A549 (cell line): ENCODE results near the gene DCPS. TPM values are rescaled to one million over a fixed set of nuclear protein-coding genes. Genes with fewer than 3 reads are reported as not detected.

Experiments
- ATAC-seq, 2 experiments: fragments of 200-7000 bp in 1 of 2; fragments of >200 bp in 1 of 2; cut with Nextera tagmentation in 1 of 2; cut with Tn5 transposase in 1 of 2; 3 replicates each; pipeline versions ENCODE4 v1.8.0 to v1.9.1; 2018 to 2020; ENCODE audit warnings: mild to moderate bottlenecking in 1 of 2, moderate library complexity in 1 of 2
- CTCF ChIA-PET: fragments of 300-600 bp; sonication (Branson Sonifier 250); formaldehyde crosslinking; extraction: SDS; loops from one replicate; lab custom pipeline; 2021; ENCODE audit warnings: antibody characterized with exemption, inconsistent platforms; lab: Yijun Ruan, JAX
- POLR2A ChIA-PET: fragments of 350-600 bp; formaldehyde crosslinking; extraction: SDS; loops from one replicate; lab custom pipeline; 2021; ENCODE audit warnings: antibody characterized with exemption, inconsistent platforms; lab: Yijun Ruan, JAX
- DNase-seq, 2 experiments: peaks; one replicate each; pipeline versions ENCODE4 v3.0.0 to v3.0.0-alpha.2; 2011 to 2016; ENCODE audit warnings: low read depth in 1 of 2, low spot score in 1 of 2
- FAIRE-seq: peaks from 2 replicates; lab custom pipeline; 2011; peaks lifted over from hg19 to GRCh38; lab: Jason Lieb, UNC
- H3K27ac ChIP-seq, 2 experiments: fragments of >200 bp; sonication (Bioruptor Twin); formaldehyde crosslinking; 3 replicates each; pipeline ENCODE4 v1.5.1; 2016 to 2017
- H3K4me1 ChIP-seq: fragments of >200 bp; sonication (Bioruptor Twin); formaldehyde crosslinking; 3 replicates; pipeline ENCODE4 v1.6.1; 2016
- H3K4me2 ChIP-seq: fragments of >200 bp; sonication (Bioruptor Twin); formaldehyde crosslinking; 3 replicates; pipeline ENCODE4 v1.6.1; 2016
- H3K4me3 ChIP-seq: fragments of >200 bp; sonication (Bioruptor Twin); formaldehyde crosslinking; 3 replicates; pipeline ENCODE4 v1.5.1; 2016
- H3K9me3 ChIP-seq: fragments of >200 bp; sonication (Bioruptor Twin); formaldehyde crosslinking; 3 replicates; pipeline ENCODE4 v1.6.1; 2016
- CBX2 ChIP-seq: fragments of 200-600 bp; sonication (generic); IDR thresholded peaks from 2 replicates; pipeline ENCODE4 v1.6.1; 2016; ENCODE audit warnings: low read depth, mild to moderate bottlenecking, borderline replicate concordance
- CEBPB ChIP-seq, 2 experiments: fragments of >200 bp in 1 of 2; sonication (Bioruptor Twin) in 1 of 2; formaldehyde crosslinking in 1 of 2; IDR thresholded peaks; 2 replicates each; pipeline ENCODE4 v1.6.1; 2012 to 2016
- CTCF ChIP-seq: fragments of >200 bp; sonication (Bioruptor Twin); formaldehyde crosslinking; IDR thresholded peaks from 3 replicates; pipeline ENCODE4 v1.5.1; 2016
- EHF ChIP-seq: fragments of 250-450 bp; sonication (Bioruptor Pico); IDR thresholded peaks from 2 replicates; pipeline ENCODE4 v1.5.0; 2020; ENCODE audit warnings: mild to moderate bottlenecking
- ELK1 ChIP-seq: fragments of 150-350 bp; IDR thresholded peaks from 2 replicates; pipeline ENCODE4 v1.6.1; 2014; ENCODE audit warnings: low read depth, mild to moderate bottlenecking, low read length
- EP300 ChIP-seq, 2 experiments: fragments of >200 bp; sonication (Bioruptor Twin); formaldehyde crosslinking; IDR thresholded peaks; 2 replicates in 1 of 2; 3 replicates in 1 of 2; pipeline ENCODE4 v1.6.1; 2016 to 2017
- HOXA7 ChIP-seq: fragments of 250-450 bp; sonication (Bioruptor Pico); IDR thresholded peaks from 2 replicates; pipeline ENCODE4 v1.5.0; 2020; ENCODE audit warnings: mild to moderate bottlenecking, moderate library complexity
- HOXB5 ChIP-seq: fragments of 250-450 bp; sonication (Bioruptor Pico); IDR thresholded peaks from 2 replicates; pipeline ENCODE4 v1.5.0; 2020; ENCODE audit warnings: mild to moderate bottlenecking, moderate library complexity
- JUN ChIP-seq, 2 experiments: fragments of >200 bp; sonication (Bioruptor Twin); formaldehyde crosslinking; IDR thresholded peaks; 2 replicates in 1 of 2; 3 replicates in 1 of 2; pipeline ENCODE4 v1.6.1; 2016 to 2017
- JUNB ChIP-seq: fragments of >200 bp; sonication (Bioruptor Twin); formaldehyde crosslinking; IDR thresholded peaks from 2 replicates; pipeline ENCODE4 v1.6.1; 2016
- KDM1A ChIP-seq: fragments of 200-600 bp; sonication (generic); IDR thresholded peaks from 2 replicates; pipeline ENCODE4 v1.6.1; 2016; ENCODE audit warnings: low read depth, mild to moderate bottlenecking
- MAFK ChIP-seq: fragments of 450-650 bp; IDR thresholded peaks from 2 replicates; pipeline ENCODE4 v1.6.1; 2014; ENCODE audit not compliant: partially characterized antibody
- MAX ChIP-seq: IDR thresholded peaks from 2 replicates; pipeline ENCODE4 v1.6.1; 2012
- MAZ ChIP-seq: fragments of 150-350 bp; IDR thresholded peaks from 2 replicates; pipeline ENCODE4 v1.6.1; 2014; ENCODE audit warnings: antibody characterized with exemption, low read depth, low read length, borderline replicate concordance
- MYC ChIP-seq: IDR thresholded peaks from 2 replicates; pipeline ENCODE4 v1.6.1; 2012; ENCODE audit warnings: mild to moderate bottlenecking, inconsistent platforms, low read length, improper control_type of control experiment, borderline replicate concordance
- POLR2AphosphoS2 ChIP-seq: conservative IDR thresholded peaks from 2 replicates; pipeline ENCODE4 v1.6.1; 2012; ENCODE audit warnings: low read length, improper control_type of control experiment, inconsistent platforms
- WGBS: methylation state at CpG from one replicate; pipeline ENCODE4 v1.1.6; 2017; ENCODE audit errors: missing lambda C conversion rate; 5-methylcytosine and 5-hydroxymethylcytosine counted together
- polyA plus RNA-seq, 4 experiments: library from polyadenylated mRNA; depleted of rRNA in 3 of 4; stranded (reverse); fragments of >200 nt; fragmentation: RNase III in 1 of 4; extraction: RNeasy Plus Mini Kit Qiagen cat#74134 plus additional on column Dnase treatment in 1 of 4; gene quantifications; 2 replicates in 3 of 4; 3 replicates in 1 of 4; pipeline ENCODE4 v1.2.3, GENCODE V29; 2011 to 2017
- TF ChIP-seq, protein P1 (sequence below): fragments of 250-450 bp; sonication (Bioruptor Pico); IDR thresholded peaks from 2 replicates; pipeline ENCODE4 v1.5.0; 2021; ENCODE audit warnings: mild to moderate bottlenecking, moderate library complexity, borderline replicate concordance

The DCPS gene
- polyA plus RNA-seq, 2 of the 4 experiments (the other 2 are of a cell fraction): 17.8 to 23.0 TPM

DNA sequence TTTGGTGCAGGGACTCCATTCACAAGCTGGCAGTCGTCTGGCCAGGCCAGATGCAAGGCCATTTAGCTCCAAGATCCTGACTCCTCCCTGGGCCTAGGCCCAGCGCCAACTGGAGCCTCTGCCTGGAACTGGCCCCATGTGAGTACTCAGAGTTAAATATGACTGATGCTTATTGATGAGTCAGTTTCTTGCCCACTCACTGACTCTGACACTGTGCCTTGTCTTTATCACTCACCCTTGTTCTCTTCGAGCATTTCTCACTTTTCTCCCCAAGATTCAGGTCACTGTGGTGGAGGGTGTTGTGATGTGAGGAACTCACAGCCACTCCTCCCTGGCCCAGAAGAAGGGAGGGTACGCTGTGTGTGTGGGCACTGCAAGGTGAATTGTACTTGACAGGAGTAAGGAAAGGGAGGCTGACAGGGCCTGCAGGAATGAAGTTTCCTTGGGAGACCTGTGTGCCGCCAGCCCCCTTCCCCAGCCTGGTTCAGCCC, 28.4 kb downstream of the DCPS start:
- CTCF ChIA-PET: no interaction called here
- FAIRE-seq: no peak
- H3K4me2 ChIP-seq: no peak overlapping the region
- TF ChIP-seq EHF (CRISPR knock-in tag) (no peak), MAFK (peak; percentile 23)
- peaks cover 14% of the 10 kb centered on the region for H3K4me1 ChIP-seq
- no peaks in the 10 kb centered on the region for H3K9me3 ChIP-seq
- DNase-seq: no peak
- peak; percentile 79 for ATAC-seq
- no peak overlapping the region for H3K4me3 ChIP-seq
- H3K27ac ChIP-seq: peak overlapping the region in 1 of 2 experiments; percentile 39; a peak in 2 of 6 replicates
- POLR2A ChIA-PET: no interaction called here
- WGBS: 66% methylated on average over 5 of the region's 5 CpGs

- ChIA-PET CTCF (interaction anchor here (1.0 kb wide), 1 partner anchor 23 kb away, joined by 3 read pairs; no protein-coding TSS in a partner anchor), POLR2A (no interaction called here)
- Histone ChIP-seq H3K9me3 (no peaks in the 10 kb centered on the region), H3K4me3 (no peak overlapping the region), H3K27ac (no peak overlapping the region), H3K4me1 (peaks cover 14% of the 10 kb centered on the region), H3K4me2 (no peak overlapping the region)
- no peak for ATAC-seq
- DNase-seq: no peak
- TF ChIP-seq, protein P1, sequence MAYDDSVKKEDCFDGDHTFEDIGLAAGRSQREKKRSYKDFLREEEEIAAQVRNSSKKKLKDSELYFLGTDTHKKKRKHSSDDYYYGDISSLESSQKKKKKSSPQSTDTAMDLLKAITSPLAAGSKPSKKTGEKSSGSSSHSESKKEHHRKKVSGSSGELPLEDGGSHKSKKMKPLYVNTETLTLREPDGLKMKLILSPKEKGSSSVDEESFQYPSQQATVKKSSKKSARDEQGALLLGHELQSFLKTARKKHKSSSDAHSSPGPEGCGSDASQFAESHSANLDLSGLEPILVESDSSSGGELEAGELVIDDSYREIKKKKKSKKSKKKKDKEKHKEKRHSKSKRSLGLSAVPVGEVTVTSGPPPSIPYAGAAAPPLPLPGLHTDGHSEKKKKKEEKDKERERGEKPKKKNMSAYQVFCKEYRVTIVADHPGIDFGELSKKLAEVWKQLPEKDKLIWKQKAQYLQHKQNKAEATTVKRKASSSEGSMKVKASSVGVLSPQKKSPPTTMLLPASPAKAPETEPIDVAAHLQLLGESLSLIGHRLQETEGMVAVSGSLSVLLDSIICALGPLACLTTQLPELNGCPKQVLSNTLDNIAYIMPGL (CRISPR knock-in tag): no peak
- TF ChIP-seq HOXA7 (CRISPR knock-in tag) (no peak), CBX2 (no peak), CTCF (no peak), HOXB5 (no peak), JUN (IDR thresholded peaks at IDR 0.05) (no peak), JUNB (no peak), MAX (no peak), CEBPB (IDR thresholded peaks at IDR 0.05) (no peak), ELK1 (no peak), POLR2AphosphoS2 (no peak), MAZ (no peak), KDM1A (no peak), EHF (CRISPR knock-in tag) (no peak), MYC (no peak)
- WGBS: 90% methylated on average over 7 of the region's 7 CpGs
- no peak for FAIRE-seq
These were observed 29.3 kb downstream of the DCPS start for GRCh38 chr11:126333142-126333541.

DNA sequence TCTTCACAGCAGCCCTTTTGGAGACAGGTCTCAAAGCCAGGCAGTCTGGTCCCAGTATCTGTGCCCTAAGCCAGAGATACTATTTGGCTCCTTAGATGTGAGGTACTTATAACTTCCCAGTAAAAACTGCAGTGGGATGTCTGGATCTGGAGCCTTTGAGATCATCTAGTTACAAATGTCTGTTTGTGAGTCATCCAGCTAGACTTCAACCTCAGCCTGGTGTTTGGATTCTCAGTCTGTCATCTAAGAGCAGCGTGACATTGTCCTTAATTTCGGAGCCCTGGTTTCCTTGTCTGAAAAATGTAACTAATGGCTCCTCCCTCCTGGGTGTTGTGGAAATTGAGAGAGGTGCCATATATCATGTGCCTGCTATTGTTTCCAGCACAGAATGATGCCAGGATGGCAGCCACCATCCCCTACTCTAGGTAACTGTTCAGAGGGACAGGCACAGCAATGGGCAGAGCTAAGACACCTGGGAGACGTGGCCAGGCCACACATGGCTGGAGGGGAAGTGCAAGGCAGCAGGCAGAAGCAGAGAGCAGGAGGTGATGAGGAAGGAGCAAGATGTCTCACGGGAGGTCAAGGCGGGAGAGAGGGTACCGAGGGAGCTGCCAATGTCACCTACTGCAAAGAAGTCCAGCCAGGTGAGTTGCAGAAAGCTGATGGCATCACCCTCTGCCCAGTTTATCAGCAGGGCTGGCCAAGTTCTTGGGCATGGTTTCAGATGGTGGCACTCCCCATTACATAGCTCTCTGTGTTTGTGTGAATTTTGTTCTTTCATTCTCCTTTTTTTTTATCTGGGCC, 31.0 kb downstream of the DCPS start:
- ATAC-seq (no peak), DNase-seq (no peak), FAIRE-seq (no peak)
- H3K4me1 ChIP-seq: peaks cover 21% of the 10 kb centered on the region
- no peak overlapping the region for H3K4me3 ChIP-seq
- no peaks in the 10 kb centered on the region for H3K9me3 ChIP-seq
- 88% methylated on average over 6 of the region's 6 CpGs for WGBS
- no peak overlapping the region for H3K4me2 ChIP-seq
- no peak for TF ChIP-seq EP300 (IDR thresholded peaks at IDR 0.05)
- H3K27ac ChIP-seq: no peak overlapping the region
- ChIA-PET POLR2A (no interaction called here), CTCF (no interaction called here)
